GM18909 (cell line): ENCODE results near the gene TMEFF1.
"Not testable (repeated sequence)": the region's sequence is repeated elsewhere in the genome, so short reads cannot be mapped to it uniquely, and the experiment has no call there.

Experiments
- ATAC-seq: cut with Tn5 transposase; IDR thresholded peaks from one replicate; pipeline ENCODE4 v1.9.1; 2021; ENCODE audit warnings: mild to moderate bottlenecking; ENCODE audit not compliant: unreplicated experiment, poor library complexity

The TMEFF1 gene

GRCh38 chr9:100472788-100473275, at the start of gene TMEFF1:
TSS of gene TMEFF1 (plus strand) at chr9:100473149. CDS start at chr9:100473545, 396 bp downstream.
- peak; percentile 53 for ATAC-seq

GRCh38 chr9:100425758-100426157, 47.2 kb upstream of the TMEFF1 start:
- ATAC-seq, result no peak

GRCh38 chr9:100426189-100426529, 46.8 kb upstream of the TMEFF1 start:
- ATAC-seq, result no peak

GRCh38 chr9:100426530-100427365, 46.2 kb upstream of the TMEFF1 start, which contains the start of gene MSANTD3:
TSS of gene MSANTD3 (plus strand) at chr9:100427143. CDS start at chr9:100441939, 14,796 bp downstream.
- peak; percentile 80 for ATAC-seq

GRCh38 chr9:100427366-100428263, 45.3 kb upstream of the TMEFF1 start:
- ATAC-seq, result peak; percentile 68

GRCh38 chr9:100428871-100429654, 43.9 kb upstream of the TMEFF1 start:
- ATAC-seq, result no peak

GRCh38 chr9:100430286-100430940, 42.5 kb upstream of the TMEFF1 start:
- ATAC-seq, result no peak

GRCh38 chr9:100431886-100432285, 41.1 kb upstream of the TMEFF1 start:
- no peak for ATAC-seq

- ATAC-seq, result no peak
These were observed 40.2 kb upstream of the TMEFF1 start for GRCh38 chr9:100432736-100433135.

- ATAC-seq, result no peak
These were observed 36.4 kb upstream of the TMEFF1 start for GRCh38 chr9:100436571-100436970.

- ATAC-seq, result peak; percentile 74
These were observed 34.8 kb upstream of the TMEFF1 start for GRCh38 chr9:100437860-100438805.

- no peak for ATAC-seq
These were observed 32.9 kb upstream of the TMEFF1 start for GRCh38 chr9:100440071-100440470.

GRCh38 chr9:100440487-100440886, 32.5 kb upstream of the TMEFF1 start:
- ATAC-seq, result not testable (repeated sequence)

- ATAC-seq, result no peak
These were observed 31.0 kb upstream of the TMEFF1 start for GRCh38 chr9:100441911-100442361.

- ATAC-seq, result no peak
These were observed 28.9 kb upstream of the TMEFF1 start for GRCh38 chr9:100443781-100444768.

GRCh38 chr9:100445161-100445902, 27.6 kb upstream of the TMEFF1 start:
- ATAC-seq, result no peak
